Articular chondrocyte of knee joint (primary cell): ENCODE data around the gene NANS. TPM values are rescaled to one million over a fixed set of nuclear protein-coding genes. Genes with fewer than 3 reads are reported as not detected.

Experiments
- small RNA-seq: library from RNA; depleted of rRNA; stranded (forward); fragments of <200 nt; gene quantifications from one replicate; pipeline ENCODE3, GENCODE V24; 2012
- total RNA-seq: library from RNA; depleted of rRNA; stranded (reverse); fragments of >200 nt; gene quantifications from 2 replicates; pipeline ENCODE4 v1.2.3, GENCODE V29; 2012

Gene NANS, protein sequence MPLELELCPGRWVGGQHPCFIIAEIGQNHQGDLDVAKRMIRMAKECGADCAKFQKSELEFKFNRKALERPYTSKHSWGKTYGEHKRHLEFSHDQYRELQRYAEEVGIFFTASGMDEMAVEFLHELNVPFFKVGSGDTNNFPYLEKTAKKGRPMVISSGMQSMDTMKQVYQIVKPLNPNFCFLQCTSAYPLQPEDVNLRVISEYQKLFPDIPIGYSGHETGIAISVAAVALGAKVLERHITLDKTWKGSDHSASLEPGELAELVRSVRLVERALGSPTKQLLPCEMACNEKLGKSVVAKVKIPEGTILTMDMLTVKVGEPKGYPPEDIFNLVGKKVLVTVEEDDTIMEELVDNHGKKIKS
- total RNA-seq, result 76.3 and 118 TPM in 2 replicates

GRCh38 chr9:98056269-98057137 lies at the start of gene NANS:
NANS (plus strand) TSS chr9:98056732; CDS start chr9:98056809, 77 bp downstream.

DNA sequence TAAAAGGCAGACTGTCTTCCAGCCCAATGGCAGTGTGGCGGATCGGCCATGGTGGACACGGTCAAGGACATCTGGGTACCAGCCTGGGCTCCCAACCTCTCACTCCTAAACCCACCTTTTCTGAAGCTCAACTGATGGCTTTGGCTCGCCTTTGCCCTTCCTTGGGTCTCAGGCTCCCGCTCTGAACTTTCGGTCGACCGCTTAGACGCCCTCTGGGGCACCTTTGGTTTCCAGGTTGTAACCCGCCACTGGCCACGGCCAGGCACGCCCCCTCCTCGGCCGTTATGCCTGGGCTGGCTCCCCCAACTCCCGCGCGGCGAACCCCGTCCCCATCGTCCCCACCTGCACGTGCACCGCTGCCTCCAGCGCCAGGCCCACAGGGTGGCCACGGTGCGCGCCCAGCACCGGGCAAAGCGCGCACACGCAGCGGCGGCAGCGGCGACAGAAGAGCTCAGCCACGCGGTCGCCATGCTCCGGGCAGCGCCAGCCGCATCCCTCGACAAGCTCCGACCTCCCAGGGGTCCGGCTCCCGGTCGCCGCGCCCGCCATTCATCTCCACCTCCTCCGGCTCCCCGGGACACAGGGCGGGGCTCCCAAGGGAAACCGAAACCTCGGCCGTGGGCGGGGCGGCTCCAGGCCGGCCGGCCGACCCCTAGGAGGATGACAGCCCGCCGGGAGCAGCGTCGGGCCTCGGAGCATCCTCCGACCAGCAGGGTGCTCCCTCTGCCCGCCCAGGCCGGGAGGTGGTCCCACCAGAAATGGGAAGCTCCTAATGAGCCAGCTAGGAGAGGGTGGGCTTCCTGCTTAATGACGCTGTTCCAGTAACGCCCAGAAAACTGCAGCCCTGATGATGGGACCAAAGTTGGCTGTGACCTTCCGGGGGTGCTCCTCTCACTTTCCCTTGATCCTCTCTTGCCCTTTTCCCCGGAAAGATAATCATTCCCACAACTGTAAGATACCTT lies 62.4 kb downstream of the NANS start, which contains the start of gene TRIM14:
Gene TRIM14, minus strand, starts transcription at position 583 of the 962 bp plus-strand sequence. Its CDS starts 34 bp downstream, at position 549.

Small RNA genes within 50 kb of the gene (small RNA-seq; reads per million reads assigned to genes)
- gene RF00017 (not detected), gene RNU6-918P (not detected)

Other genes starting within 250 kb of the NANS start
- gene FOXE1, start 203.5 kb upstream of the NANS start, total RNA-seq, result not detected in 2 replicates
- 22.3 and 29.4 TPM in 2 replicates for gene TRMO, start 134.2 kb upstream of the NANS start, total RNA-seq
- not detected in 2 replicates for gene HEMGN, start 118.6 kb upstream of the NANS start, total RNA-seq
- 16.2 and 16.5 TPM in 2 replicates for gene ANP32B, start 73.4 kb upstream of the NANS start, total RNA-seq
- 6.7 and 6.8 TPM in 2 replicates for gene TRIM14, start 62.5 kb downstream of the NANS start, total RNA-seq
- gene CORO2A, start 135.9 kb downstream of the NANS start, total RNA-seq, result 0.91 and 1.6 TPM in 2 replicates
- gene TBC1D2, start 198.9 kb downstream of the NANS start, total RNA-seq, result 111 and 117 TPM in 2 replicates